Right atrium auricular region (tissue), 2 donors: Measurements from ENCODE around the gene GPR183. TPM values are rescaled to one million over a fixed set of nuclear protein-coding genes. Genes with fewer than 3 reads are reported as not detected.

Experiments used
- DNase-seq: peaks from one replicate; pipeline ENCODE4 v3.0.0-alpha.2; 2019; ENCODE audit warnings: low spot score
- H3K27ac ChIP-seq, 2 donors: fragments of 200-600 bp; sonication (generic); 1 replicate in 1 of 2; 2 replicates in 1 of 2; pipeline ENCODE4 v1.5.1; 2016 to 2019
- H3K27me3 ChIP-seq, 2 donors: fragments of 200-600 bp; sonication (generic); one replicate each; pipeline versions ENCODE4 v1.5.1 to v1.6.0; 2017 to 2019
- H3K36me3 ChIP-seq: fragments of 200-600 bp; sonication (generic); one replicate; pipeline ENCODE4 v1.5.1; 2016
- H3K4me1 ChIP-seq, 2 donors: fragments of 200-600 bp; sonication (generic); one replicate each; pipeline versions ENCODE4 v1.5.1 to v1.6.0; 2017 to 2019
- H3K4me3 ChIP-seq, 2 donors: fragments of 200-600 bp; sonication (generic); 1 replicate in 1 of 2; 2 replicates in 1 of 2; pipeline ENCODE4 v1.5.1; 2017 to 2019; ENCODE audit warnings: mild to moderate bottlenecking in 1 of 2, moderate library complexity in 1 of 2
- H3K9me3 ChIP-seq, 2 donors: fragments of 200-600 bp; sonication (generic); one replicate each; pipeline ENCODE4 v1.5.1; 2019
- total RNA-seq, 2 donors: library from RNA; depleted of rRNA; stranded (reverse); fragments of >200 nt; gene quantifications; one replicate each; pipeline ENCODE4 v1.1.0, GENCODE V29; 2016
- TF ChIP-seq, protein P1 (sequence below), 2 donors: fragments of 200-600 bp; sonication (generic); IDR thresholded peaks; one replicate each; pipeline ENCODE4 v1.5.1; 2019; ENCODE audit warnings: antibody characterized with exemption in 2 of 2

The GPR183 gene
- total RNA-seq, 2 donors from 2014 or later = 7.6 to 13.3 TPM

- H3K9me3 ChIP-seq = no peaks in the 10 kb centered on the region
- H3K4me1 ChIP-seq = no peaks in the 10 kb centered on the region
- H3K27me3 ChIP-seq = no peaks in the 10 kb centered on the region
- peaks cover 15% of the 10 kb centered on the region for H3K36me3 ChIP-seq
- H3K27ac ChIP-seq = no peak overlapping the region
- no peak overlapping the region for H3K4me3 ChIP-seq
- TF ChIP-seq, protein P1, sequence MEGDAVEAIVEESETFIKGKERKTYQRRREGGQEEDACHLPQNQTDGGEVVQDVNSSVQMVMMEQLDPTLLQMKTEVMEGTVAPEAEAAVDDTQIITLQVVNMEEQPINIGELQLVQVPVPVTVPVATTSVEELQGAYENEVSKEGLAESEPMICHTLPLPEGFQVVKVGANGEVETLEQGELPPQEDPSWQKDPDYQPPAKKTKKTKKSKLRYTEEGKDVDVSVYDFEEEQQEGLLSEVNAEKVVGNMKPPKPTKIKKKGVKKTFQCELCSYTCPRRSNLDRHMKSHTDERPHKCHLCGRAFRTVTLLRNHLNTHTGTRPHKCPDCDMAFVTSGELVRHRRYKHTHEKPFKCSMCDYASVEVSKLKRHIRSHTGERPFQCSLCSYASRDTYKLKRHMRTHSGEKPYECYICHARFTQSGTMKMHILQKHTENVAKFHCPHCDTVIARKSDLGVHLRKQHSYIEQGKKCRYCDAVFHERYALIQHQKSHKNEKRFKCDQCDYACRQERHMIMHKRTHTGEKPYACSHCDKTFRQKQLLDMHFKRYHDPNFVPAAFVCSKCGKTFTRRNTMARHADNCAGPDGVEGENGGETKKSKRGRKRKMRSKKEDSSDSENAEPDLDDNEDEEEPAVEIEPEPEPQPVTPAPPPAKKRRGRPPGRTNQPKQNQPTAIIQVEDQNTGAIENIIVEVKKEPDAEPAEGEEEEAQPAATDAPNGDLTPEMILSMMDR (IDR thresholded peaks at IDR 0.05) = no peak
- no peak for DNase-seq
Measured at GRCh38 chr13:99342723-99343315, 35.6 kb upstream of the GPR183 start.

GRCh38 chr13:99341969-99342722 is 34.9 kb upstream of the GPR183 start:
- no peaks in the 10 kb centered on the region for H3K9me3 ChIP-seq
- peaks cover 15% of the 10 kb centered on the region for H3K36me3 ChIP-seq
- H3K4me1 ChIP-seq = no peaks in the 10 kb centered on the region
- no peak overlapping the region for H3K4me3 ChIP-seq
- no peaks in the 10 kb centered on the region for H3K27me3 ChIP-seq
- H3K27ac ChIP-seq = no peak overlapping the region
- TF ChIP-seq, protein P1 (IDR thresholded peaks at IDR 0.05) = no peak
- DNase-seq = no peak

DNA sequence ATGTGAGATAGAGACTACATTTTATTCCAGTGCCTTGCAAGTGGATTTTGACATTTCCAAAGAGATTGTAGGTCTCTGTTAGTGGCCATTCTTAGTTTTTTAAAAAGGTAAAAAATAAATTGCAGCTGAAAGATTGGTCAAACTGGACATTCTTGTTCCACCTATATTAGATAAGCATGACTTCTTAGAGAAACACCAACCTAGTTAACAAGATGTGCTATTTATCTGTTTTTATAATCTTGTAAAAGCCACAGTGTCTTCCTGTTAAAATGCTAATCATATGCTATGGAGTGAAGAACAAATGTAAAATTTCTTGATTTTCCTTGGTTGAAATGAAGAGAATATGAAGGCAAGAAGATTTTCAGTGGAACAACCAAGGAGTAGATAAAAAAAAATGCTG is 33.4 kb upstream of the GPR183 start:
- Histone ChIP-seq H3K36me3 (peaks cover 15% of the 10 kb centered on the region), H3K4me3 (no peak overlapping the region), H3K27ac (no peak overlapping the region), H3K4me1 (no peaks in the 10 kb centered on the region), H3K9me3 (no peaks in the 10 kb centered on the region), H3K27me3 (no peaks in the 10 kb centered on the region)
- TF ChIP-seq, protein P1 (IDR thresholded peaks at IDR 0.05) = no peak
- DNase-seq = no peak

- no peaks in the 10 kb centered on the region for H3K27me3 ChIP-seq
Measured at GRCh38 chr13:99339736-99340397, 32.7 kb upstream of the GPR183 start.

DNA sequence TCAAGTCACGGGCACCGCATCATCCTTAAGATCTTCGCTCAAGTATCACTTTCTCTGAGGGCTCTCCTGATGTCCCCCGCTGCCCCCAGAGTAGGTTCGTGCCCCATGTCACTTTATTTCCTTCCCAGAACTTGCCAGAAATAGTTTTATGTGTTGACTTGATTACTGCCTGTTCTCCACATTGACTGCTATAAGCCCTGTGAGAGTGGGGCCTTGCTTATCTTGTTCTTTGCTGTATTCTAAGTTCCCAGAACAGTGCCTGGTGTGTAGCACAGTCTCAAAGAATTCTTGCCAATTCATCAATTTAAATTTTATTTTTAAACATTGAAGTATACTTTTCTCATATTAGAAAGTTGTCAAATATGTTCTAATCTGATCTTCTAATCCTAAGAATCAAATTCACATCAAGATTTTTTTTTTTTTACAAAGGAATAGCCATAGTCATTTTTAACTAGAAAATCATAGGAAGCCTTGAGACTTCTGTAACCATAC is 32.1 kb upstream of the GPR183 start:
- no peaks in the 10 kb centered on the region for H3K27me3 ChIP-seq
- no peak for DNase-seq
- H3K36me3 ChIP-seq = peaks cover 15% of the 10 kb centered on the region
- H3K4me3 ChIP-seq = no peak overlapping the region
- H3K4me1 ChIP-seq = no peaks in the 10 kb centered on the region
- peak overlapping the region; percentile 20 to 27 for H3K27ac ChIP-seq
- no peaks in the 10 kb centered on the region for H3K9me3 ChIP-seq
- TF ChIP-seq, protein P1 (IDR thresholded peaks at IDR 0.05) = no peak

More at GRCh38 chr13:99339736-99340397, 32.7 kb upstream of the GPR183 start:
- Histone ChIP-seq H3K27ac (peak overlapping the region in 1 of 2 donors; percentile 11), H3K36me3 (peaks cover 15% of the 10 kb centered on the region), H3K4me3 (no peak overlapping the region), H3K4me1 (no peaks in the 10 kb centered on the region), H3K9me3 (no peaks in the 10 kb centered on the region)
- DNase-seq = no peak
- TF ChIP-seq, protein P1 (IDR thresholded peaks at IDR 0.05) = no peak
